ENCODE data around the gene CLEC10A. TPM values are rescaled to one million over a fixed set of nuclear protein-coding genes. Genes with fewer than 3 reads are reported as not detected.
A peak's percentile ranks its signal among the peaks of the same experiment; 100 is the strongest.

CLEC10A gene
- total and polyA plus RNA-seq, 10 of the 15 experiments (the other 5 are each of a cell fraction or from before 2014, with no cell fraction given), result not detected

- no peak overlapping the region for H3K4me2 ChIP-seq (ENCODE audit: control insufficient read depth, insufficient read depth)
- intact Hi-C loops (cut with micrococcal nuclease; ENCODE audit: unreplicated experiment), result loop anchor here (2.0 to 10.0 kb wide), 2 partner anchors 129 to 387 kb away; partner anchors contain the start of genes FGF11 and TMEM102
- SMC1A ChIA-PET (ENCODE audit: uncharacterized antibody, unreplicated experiment), result interaction anchor here (0.7 to 13.6 kb wide), 3 partner anchors 71 to 605 kb away, joined by 3 to 356 read pairs (median 4); no protein-coding TSS in a partner anchor
- H3K36me3 ChIP-seq (ENCODE audit: control insufficient read depth in 2 of 2, insufficient read depth in 2 of 2, low read length in 1 of 2), result no peaks in the 10 kb centered on the region
- no peak overlapping the region for H3K4me3 ChIP-seq
- CTCF ChIA-PET, result interaction anchor here (1.0 to 21.9 kb wide), 4 partner anchors 10 to 173 kb away, joined by 3 to 590 read pairs (median 10); partner anchors contain the start of genes ACADVL and DLG4
- POLR2A ChIA-PET, result interaction anchor here (0.5 to 1.3 kb wide), 5 partner anchors 12 to 302 kb away, joined by 3 to 4 read pairs (median 3); partner anchors contain the start of gene SLC16A13
- H3K4me1 ChIP-seq (ENCODE audit: control insufficient read depth, insufficient read depth, low read length), result peaks cover 17% of the 10 kb centered on the region
- H3K27ac ChIP-seq (ENCODE audit: control insufficient read depth, insufficient read depth), result no peak overlapping the region
- FAIRE-seq (no peak), DNase-seq (ENCODE audit: low read depth, low spot score) (no peak), ATAC-seq (no peak)
- no TSS peak for BruUV-seq (replicated peaks)
- H3K9me3 ChIP-seq (replicated peaks; ENCODE audit: control insufficient read depth, insufficient read depth, low read length), result no peaks in the 10 kb centered on the region
- RAD21 ChIA-PET (ENCODE audit: unreplicated experiment), result interaction anchor here (1.0 to 10.0 kb wide), 4 partner anchors 8 to 89 kb away, joined by 3 to 269 read pairs (median 14); partner anchors contain the start of genes BCL6B and SLC16A13
- in situ Hi-C loops (cut with MboI), result loop anchor here (25.0 kb wide), 1 partner anchor 515 kb away; the partner anchor contains the start of genes SENP3 and TNFSF13
- 30% methylated on average over 6 of the region's 6 CpGs for WGBS (ENCODE audit: insufficient coverage, insufficient replicate concordance, low lambda C conversion rate, missing lambda C conversion rate)
- H2AFZ ChIP-seq (ENCODE audit: control insufficient read depth, low read depth, low read length), result no peak overlapping the region
- H3K79me2 ChIP-seq (ENCODE audit: control insufficient read depth, insufficient read depth, low read length), result no peaks in the 10 kb centered on the region
- no peaks in the 10 kb centered on the region for H4K20me1 ChIP-seq (ENCODE audit: control insufficient read depth, insufficient read depth)
- TF ChIP-seq SMAD5 (IDR thresholded peaks at IDR 0.05; ENCODE audit: low read depth), result no peak
- no peak for TF ChIP-seq POLR2A (IDR thresholded peaks at IDR 0.05; ENCODE audit: low read depth, low read length)
- TF ChIP-seq YY1 (IDR thresholded peaks at IDR 0.05; ENCODE audit: low read depth, low read length), result no peak
- peak; percentile 64 for TF ChIP-seq JUNB (IDR thresholded peaks at IDR 0.05)
- TF ChIP-seq ZNF24 (IDR thresholded peaks at IDR 0.05), result no peak
- no peak for TF ChIP-seq SRF (IDR thresholded peaks at IDR 0.05; ENCODE audit: low read depth in 2 of 2, low read length in 2 of 2)
- no peak for TF ChIP-seq NR2C1 (IDR thresholded peaks at IDR 0.05)
- no peak for TF ChIP-seq CBX3 (IDR thresholded peaks at IDR 0.05; ENCODE audit: borderline replicate concordance, low read depth)
- TF ChIP-seq BACH1 (IDR thresholded peaks at IDR 0.05; ENCODE audit: borderline replicate concordance), result no peak
- TF ChIP-seq TARDBP (IDR thresholded peaks at IDR 0.05; ENCODE audit: borderline replicate concordance), result no peak
- no peak for TF ChIP-seq USF2 (IDR thresholded peaks at IDR 0.05; ENCODE audit: borderline replicate concordance, low read depth, low read length)
- TF ChIP-seq MLLT1 (IDR thresholded peaks at IDR 0.05), result 0 out of 2 replicates have a peak, but pooled peaks have one; percentile 10
- TF ChIP-seq FOXK2 (IDR thresholded peaks at IDR 0.05), result no peak
- H3K27me3 ChIP-seq (replicated peaks in 1 of 2; ENCODE audit: control insufficient read depth in 2 of 2, insufficient read depth in 2 of 2, low read length in 1 of 2), result peaks cover 0 to 2% of the 10 kb centered on the region in 2 experiments; a peak in 2 of 4 replicates
- no peak overlapping the region for H3K9ac ChIP-seq (ENCODE audit: control insufficient read depth, insufficient read depth, low read length)
Observed at GRCh38 chr17:7047566-7047965, 32.5 kb downstream of the CLEC10A start.
